Astrocyte (in vitro differentiated cells and primary cell): ENCODE results near the gene CTNNA2.

Experiments
- EZH2 ChIP-seq: IDR thresholded peaks from 2 replicates; pipeline ENCODE4 v1.6.1; 2012; ENCODE audit warnings: mild to moderate bottlenecking, low read length, inconsistent platforms; ENCODE audit not compliant: insufficient read depth
- TF ChIP-seq, protein P1 (sequence below): IDR thresholded peaks from 2 replicates; pipeline ENCODE4 v1.5.1; 2011; ENCODE audit warnings: low read depth, mild to moderate bottlenecking, inconsistent platforms, low read length, moderate library complexity; ENCODE audit not compliant: insufficient read depth

GRCh38 chr2:79820281-79820680, 307.4 kb downstream of the CTNNA2 start:
- TF ChIP-seq, protein P1, sequence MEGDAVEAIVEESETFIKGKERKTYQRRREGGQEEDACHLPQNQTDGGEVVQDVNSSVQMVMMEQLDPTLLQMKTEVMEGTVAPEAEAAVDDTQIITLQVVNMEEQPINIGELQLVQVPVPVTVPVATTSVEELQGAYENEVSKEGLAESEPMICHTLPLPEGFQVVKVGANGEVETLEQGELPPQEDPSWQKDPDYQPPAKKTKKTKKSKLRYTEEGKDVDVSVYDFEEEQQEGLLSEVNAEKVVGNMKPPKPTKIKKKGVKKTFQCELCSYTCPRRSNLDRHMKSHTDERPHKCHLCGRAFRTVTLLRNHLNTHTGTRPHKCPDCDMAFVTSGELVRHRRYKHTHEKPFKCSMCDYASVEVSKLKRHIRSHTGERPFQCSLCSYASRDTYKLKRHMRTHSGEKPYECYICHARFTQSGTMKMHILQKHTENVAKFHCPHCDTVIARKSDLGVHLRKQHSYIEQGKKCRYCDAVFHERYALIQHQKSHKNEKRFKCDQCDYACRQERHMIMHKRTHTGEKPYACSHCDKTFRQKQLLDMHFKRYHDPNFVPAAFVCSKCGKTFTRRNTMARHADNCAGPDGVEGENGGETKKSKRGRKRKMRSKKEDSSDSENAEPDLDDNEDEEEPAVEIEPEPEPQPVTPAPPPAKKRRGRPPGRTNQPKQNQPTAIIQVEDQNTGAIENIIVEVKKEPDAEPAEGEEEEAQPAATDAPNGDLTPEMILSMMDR = no peak
- no peak for TF ChIP-seq EZH2
